ENCODE measurements around the gene XYLT1.

DNA sequence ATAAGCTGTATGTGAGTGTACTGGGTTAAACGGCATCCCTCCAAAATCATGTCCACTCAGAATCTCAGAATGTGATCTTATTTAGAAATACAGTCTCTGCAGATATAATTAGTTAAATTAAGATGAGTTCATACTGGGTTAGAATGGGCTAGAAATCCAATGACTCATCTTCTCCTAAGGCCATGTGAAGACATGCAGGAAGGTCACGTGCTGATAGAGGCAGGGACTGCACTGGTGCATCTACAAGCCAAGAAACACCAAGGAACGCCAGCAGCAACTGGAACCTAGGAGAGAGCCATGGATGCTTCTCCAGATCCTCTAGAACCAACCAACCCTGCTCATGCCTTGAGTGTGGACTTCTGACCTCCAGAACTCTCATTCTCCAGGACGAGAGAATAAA, 241.0 kb downstream of the XYLT1 start:
- TF ChIP-seq CTCF (conservative IDR thresholded peaks at IDR 0.05; ENCODE audit: low read length) (no peak), EZH2phosphoT487 (IDR thresholded peaks at IDR 0.05; ENCODE audit: borderline replicate concordance) (no peak)

Measured in Loucy (cell line).